Measurements from ENCODE around the gene HM13. TPM values are rescaled to one million over a fixed set of nuclear protein-coding genes. Genes with fewer than 3 reads are reported as not detected.

HM13 gene
- total and polyA plus RNA-seq, 8 donors: 98.9 to 282 (median 114) TPM

- H3K9me3 ChIP-seq: no peaks in the 10 kb centered on the region
- ATAC-seq (no peak), DNase-seq (no peak)
- no peaks in the 10 kb centered on the region for H3K27me3 ChIP-seq
- TF ChIP-seq CTCF (IDR thresholded peaks at IDR 0.05): no peak
- intact Hi-C loops (cut with DNase I): no loop called here
- H3K4me3 ChIP-seq: no peak overlapping the region
- H3K27ac ChIP-seq: peak overlapping the region; percentile 76 to 81
- H3K36me3 ChIP-seq: no peaks in the 10 kb centered on the region
- H3K4me1 ChIP-seq: peaks cover 17 to 49% of the 10 kb centered on the region in 2 donors
Measured at GRCh38 chr20:31597481-31597855, 83.2 kb downstream of the HM13 start.

- no peak for ATAC-seq
- peak in 1 of 4 donors; percentile 29 for DNase-seq
- no peaks in the 10 kb centered on the region for H3K36me3 ChIP-seq
- no peaks in the 10 kb centered on the region for H3K9me3 ChIP-seq
- no peak overlapping the region for H3K4me3 ChIP-seq
- H3K27ac ChIP-seq: peak overlapping the region; percentile 90 to 95
- intact Hi-C loops (cut with DNase I): no loop called here
- peaks cover 0 to 10% of the 10 kb centered on the region in 2 donors for H3K27me3 ChIP-seq
- TF ChIP-seq CTCF (IDR thresholded peaks at IDR 0.05): no peak
- H3K4me1 ChIP-seq: peaks cover 11 to 47% of the 10 kb centered on the region in 2 donors
Measured at GRCh38 chr20:31602431-31602778, 88.2 kb downstream of the HM13 start.

- peak in 1 of 4 donors; percentile 22 for DNase-seq
- Histone ChIP-seq H3K36me3 (no peaks in the 10 kb centered on the region), H3K4me1 (peaks cover 16 to 51% of the 10 kb centered on the region in 2 donors), H3K9me3 (no peaks in the 10 kb centered on the region), H3K27me3 (peaks cover 0 to 10% of the 10 kb centered on the region in 2 donors), H3K27ac (peak overlapping the region; percentile 90 to 95), H3K4me3 (no peak overlapping the region)
- intact Hi-C loops (cut with DNase I): no loop called here
- TF ChIP-seq CTCF (IDR thresholded peaks at IDR 0.05): no peak
- no peak for ATAC-seq
Measured at GRCh38 chr20:31602779-31603441, 88.7 kb downstream of the HM13 start.

- no peaks in the 10 kb centered on the region for H3K36me3 ChIP-seq
- ATAC-seq: peak; percentile 73
- no peaks in the 10 kb centered on the region for H3K9me3 ChIP-seq
- H3K4me3 ChIP-seq: peak overlapping the region; percentile 69 to 86
- peak overlapping the region; percentile 90 to 95 for H3K27ac ChIP-seq
- H3K4me1 ChIP-seq: peaks cover 18 to 61% of the 10 kb centered on the region in 2 donors
- TF ChIP-seq CTCF (IDR thresholded peaks at IDR 0.05): no peak
- intact Hi-C loops (cut with DNase I): no loop called here
- H3K27me3 ChIP-seq: peaks cover 0 to 10% of the 10 kb centered on the region in 2 donors
- DNase-seq: peak; percentile 96 to 99 (median 97)
Measured at GRCh38 chr20:31603822-31604566, 89.8 kb downstream of the HM13 start.

- Histone ChIP-seq H3K27me3 (peaks cover 0 to 10% of the 10 kb centered on the region in 2 donors), H3K27ac (peak overlapping the region; percentile 90 to 95), H3K36me3 (no peaks in the 10 kb centered on the region), H3K4me1 (peaks cover 20 to 67% of the 10 kb centered on the region in 2 donors), H3K9me3 (no peaks in the 10 kb centered on the region), H3K4me3 (peak overlapping the region; percentile 69 to 86)
- DNase-seq (no peak), ATAC-seq (no peak)
- TF ChIP-seq CTCF (IDR thresholded peaks at IDR 0.05): no peak
- intact Hi-C loops (cut with DNase I): no loop called here
Measured at GRCh38 chr20:31604567-31605030, 90.4 kb downstream of the HM13 start.

Data from left lung (tissue), 10 donors.